Measurements from ENCODE around the gene SETBP1.

The SETBP1 gene

GRCh38 chr18:45081566-45082181 is 401.0 kb downstream of the SETBP1 start:
- no peak for DNase-seq (ENCODE audit: low read depth)

DNA sequence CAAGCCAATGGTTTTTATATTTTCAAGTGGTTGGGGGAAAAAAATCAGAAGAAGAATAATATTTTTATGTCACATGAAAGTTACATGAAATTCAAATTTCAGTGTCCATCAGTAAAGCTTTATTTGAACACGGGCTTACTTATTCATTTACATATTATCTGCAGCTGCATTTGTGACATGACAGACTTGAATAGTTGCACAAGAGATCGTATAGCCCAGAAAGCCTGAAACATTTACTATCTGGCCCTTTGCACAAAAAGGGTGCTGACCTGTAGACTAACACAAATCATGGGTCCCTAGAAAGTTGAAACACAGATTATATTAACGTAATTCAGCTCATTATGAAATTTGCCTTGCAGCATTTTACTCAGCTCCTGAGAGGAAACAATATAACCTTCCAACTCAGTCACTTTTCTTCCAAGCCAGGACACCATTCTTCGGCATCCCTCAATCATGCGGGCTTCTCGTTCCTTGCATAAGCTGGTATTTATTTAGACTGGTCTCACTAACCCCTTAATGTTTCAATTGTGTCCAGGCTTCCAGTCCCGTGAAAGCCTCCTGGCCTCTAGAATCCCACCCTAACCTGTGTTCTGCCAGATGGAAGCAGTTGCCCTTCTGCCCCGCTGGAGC is 402.7 kb downstream of the SETBP1 start:
- no peak for DNase-seq (ENCODE audit: low read depth)

GRCh38 chr18:45084206-45084605 is 403.5 kb downstream of the SETBP1 start:
- DNase-seq (ENCODE audit: low read depth): no peak

GRCh38 chr18:45085916-45086624 is 405.4 kb downstream of the SETBP1 start:
- no peak for DNase-seq (ENCODE audit: low read depth)

DNA sequence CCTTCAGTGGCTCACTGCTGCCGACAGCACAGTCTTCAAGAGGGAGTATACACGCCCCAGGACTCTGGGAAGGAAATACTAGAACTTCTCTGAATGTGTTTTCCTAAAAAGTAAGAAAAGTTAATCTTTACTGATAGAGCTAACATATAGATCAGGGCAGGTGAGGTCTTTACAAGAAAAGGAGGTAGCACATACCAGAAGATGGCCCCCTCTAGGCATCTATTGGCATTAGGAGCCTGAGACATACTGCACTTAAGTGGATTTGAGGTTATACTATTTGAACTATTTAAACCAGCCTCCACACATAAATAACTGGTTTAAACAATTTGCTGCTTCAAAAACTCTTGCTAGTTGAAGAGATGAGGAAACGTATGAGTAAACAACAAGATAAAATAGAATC is 406.1 kb downstream of the SETBP1 start:
- no peak for DNase-seq (ENCODE audit: low read depth)

- DNase-seq (ENCODE audit: low read depth): no peak
Observed at GRCh38 chr18:45090526-45091140, 409.9 kb downstream of the SETBP1 start.

- DNase-seq (ENCODE audit: low read depth): no peak
Observed at GRCh38 chr18:45100321-45101105, 419.8 kb downstream of the SETBP1 start.

- no peak for DNase-seq (ENCODE audit: low read depth)
Observed at GRCh38 chr18:45102126-45102525, 421.4 kb downstream of the SETBP1 start.

DNA sequence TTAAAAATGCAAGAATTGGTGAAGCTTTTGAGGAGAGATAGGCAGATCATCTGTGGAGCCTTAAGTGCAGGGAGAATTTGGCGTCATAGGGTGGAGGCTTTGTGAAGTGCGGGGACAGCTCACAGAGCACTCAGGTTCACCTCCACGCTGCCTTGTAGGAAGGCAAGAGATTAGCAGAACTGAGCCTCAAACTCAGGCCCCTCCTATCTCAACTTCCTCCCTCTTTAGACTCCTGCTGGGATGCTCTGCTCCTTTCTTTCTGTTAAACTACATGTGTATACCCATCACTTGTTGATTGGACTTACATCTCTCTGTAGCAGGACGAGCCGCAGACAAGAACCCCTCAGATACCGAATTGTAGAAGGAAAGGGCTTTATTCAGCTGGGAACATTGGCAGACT is 422.2 kb downstream of the SETBP1 start:
- no peak for DNase-seq (ENCODE audit: low read depth)

GRCh38 chr18:45103319-45104048 is 422.8 kb downstream of the SETBP1 start:
- no peak for DNase-seq (ENCODE audit: low read depth)

GRCh38 chr18:45104049-45104395 is 423.3 kb downstream of the SETBP1 start:
- DNase-seq (ENCODE audit: low read depth): no peak

DNA sequence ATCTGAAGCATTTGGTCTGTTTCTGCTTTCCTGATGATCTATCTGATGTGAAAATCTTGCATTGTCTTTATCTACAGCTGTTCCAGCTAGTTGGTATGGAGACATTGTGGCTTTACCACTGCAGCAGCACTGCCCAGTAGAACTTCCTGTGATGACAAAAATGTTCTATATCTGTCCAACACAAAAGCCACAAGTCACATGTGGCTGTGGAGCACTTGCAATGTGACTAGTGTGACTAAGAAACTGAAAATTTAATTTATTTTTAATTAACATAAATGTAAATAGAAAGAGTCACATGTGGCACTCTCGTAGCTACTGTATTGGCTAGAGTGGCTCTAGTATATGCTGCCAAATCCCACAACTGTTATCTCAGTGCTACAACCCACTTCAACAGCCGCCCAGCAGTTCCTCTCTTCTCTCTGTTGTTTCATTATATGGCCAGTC is 425.7 kb downstream of the SETBP1 start:
- no peak for DNase-seq (ENCODE audit: low read depth)

- DNase-seq (ENCODE audit: low read depth): no peak
Observed at GRCh38 chr18:45107425-45107824, 426.7 kb downstream of the SETBP1 start.

- DNase-seq (ENCODE audit: low read depth): no peak
Observed at GRCh38 chr18:45108754-45109153, 428.1 kb downstream of the SETBP1 start.

DNA sequence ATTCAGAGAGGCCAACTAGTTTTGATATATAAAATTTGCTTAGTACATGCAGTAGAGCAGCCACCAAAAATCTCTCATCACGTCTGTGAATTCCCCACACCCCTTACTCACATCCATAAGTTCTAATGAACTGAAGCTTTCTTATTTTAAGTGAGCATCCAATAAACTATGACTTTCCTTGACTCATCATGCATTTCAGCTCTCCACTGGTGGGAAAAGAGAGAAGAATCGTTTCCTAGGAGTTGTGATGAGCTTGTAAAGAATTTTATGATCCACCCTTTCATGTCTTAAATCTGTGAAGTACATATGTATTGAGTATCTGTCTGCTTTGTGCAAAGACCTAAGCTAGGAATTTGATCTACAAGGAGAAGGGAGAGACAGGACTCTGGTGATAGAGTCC is 428.6 kb downstream of the SETBP1 start:
- DNase-seq (ENCODE audit: low read depth): no peak

DNA sequence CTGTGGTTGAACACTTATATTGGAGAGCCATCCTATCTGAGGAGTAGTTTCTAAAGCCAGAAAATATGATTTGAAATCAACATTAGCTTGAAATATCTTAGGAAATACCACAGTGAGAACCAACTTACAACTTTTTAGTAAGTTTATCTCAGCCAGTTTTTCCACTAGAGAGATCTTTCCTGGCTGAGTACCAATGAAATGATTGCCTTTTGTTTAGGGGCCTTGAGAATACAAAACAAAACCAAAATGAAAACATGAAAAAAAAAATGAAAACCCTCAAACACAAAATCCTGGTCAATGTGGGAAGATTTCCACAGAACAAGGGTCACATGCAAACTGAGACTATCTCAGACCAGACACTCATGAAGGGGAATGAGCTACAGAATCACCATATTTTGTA is 429.0 kb downstream of the SETBP1 start:
- no peak for DNase-seq (ENCODE audit: low read depth)

- DNase-seq (ENCODE audit: low read depth): no peak
Observed at GRCh38 chr18:45110577-45111501, 430.2 kb downstream of the SETBP1 start.

- no peak for DNase-seq (ENCODE audit: low read depth)
Observed at GRCh38 chr18:45111502-45111848, 430.8 kb downstream of the SETBP1 start.

DNA sequence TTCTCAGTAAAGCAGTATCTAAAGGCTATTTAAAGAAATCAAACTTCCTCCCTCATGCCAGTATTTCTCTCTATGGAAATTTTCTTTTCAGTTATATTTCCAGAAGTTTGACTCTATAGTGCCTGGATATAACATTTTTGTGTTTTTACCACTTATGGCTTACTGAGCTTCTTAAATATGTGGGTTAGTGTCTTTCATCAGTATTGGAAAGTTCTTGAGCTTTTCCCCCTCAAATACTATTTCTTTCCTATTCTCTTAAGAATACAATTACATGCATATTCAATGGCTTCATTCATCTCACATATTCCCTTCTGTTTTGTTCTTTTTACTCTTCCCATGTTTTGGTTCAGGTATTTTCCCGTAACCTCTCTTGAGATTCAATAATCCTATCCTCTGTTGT is 432.0 kb downstream of the SETBP1 start:
- DNase-seq (ENCODE audit: low read depth): no peak

DNA sequence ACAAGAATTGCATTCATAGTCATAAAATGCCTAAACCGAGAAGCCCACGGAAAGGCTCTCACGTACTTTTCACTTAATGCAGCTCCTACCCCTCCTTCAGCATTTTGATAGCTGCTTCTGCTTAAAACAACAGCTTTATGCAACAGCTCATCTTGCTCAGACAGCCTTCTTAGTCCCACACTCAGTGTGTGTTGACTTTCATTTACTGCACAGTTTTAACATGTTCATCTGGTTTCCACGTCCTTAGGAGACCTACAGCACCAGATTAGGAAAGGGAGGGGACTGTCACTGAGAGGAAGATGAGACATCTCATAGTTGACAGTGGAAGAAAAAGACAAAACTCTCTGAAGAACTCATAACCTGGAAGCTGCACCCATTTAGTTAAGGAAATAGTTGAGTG is 435.4 kb downstream of the SETBP1 start:
- DNase-seq (ENCODE audit: low read depth): no peak

All from stimulated activated CD8-positive, alpha-beta memory T cell treated with anti-CD3 and anti-CD28 coated beads, Interleukin-4, amount 100 ng/mL, for 24 hours (primary cell).